Subcutaneous abdominal adipose tissue (tissue), 5 donors: ENCODE data around the gene HLF.

ENCODE experiments used
- H3K27ac ChIP-seq: one replicate; pipeline ENCODE4 v1.7.0; 2013; ENCODE audit warnings: low read depth, mild to moderate bottlenecking, inconsistent platforms, low read length, moderate library complexity
- H3K27me3 ChIP-seq, 5 donors: one replicate each; pipeline ENCODE4 v1.7.0; 2013; ENCODE audit warnings: low read length in 5 of 5, inconsistent platforms in 1 of 5; ENCODE audit not compliant: control insufficient read depth in 5 of 5, insufficient read depth in 4 of 5
- H3K36me3 ChIP-seq, 5 donors: one replicate each; pipeline ENCODE4 v1.7.0; 2013; ENCODE audit warnings: low read length in 5 of 5; ENCODE audit not compliant: control insufficient read depth in 5 of 5, insufficient read depth in 5 of 5
- H3K4me1 ChIP-seq, 5 donors: one replicate each; pipeline ENCODE4 v1.7.0; 2013; ENCODE audit warnings: low read length in 5 of 5, mild to moderate bottlenecking in 3 of 5, moderate library complexity in 1 of 5; ENCODE audit not compliant: control insufficient read depth in 5 of 5, insufficient read depth in 5 of 5
- H3K4me3 ChIP-seq, 5 donors: one replicate each; pipeline ENCODE4 v1.7.0; 2013; ENCODE audit warnings: low read length in 5 of 5, low read depth in 1 of 5
- H3K9ac ChIP-seq, 5 donors: one replicate each; pipeline ENCODE4 v1.7.0; 2013; ENCODE audit warnings: low read length in 5 of 5, mild to moderate bottlenecking in 4 of 5, moderate library complexity in 3 of 5
- H3K9me3 ChIP-seq, 5 donors: one replicate each; pipeline ENCODE4 v1.7.0; 2013; ENCODE audit warnings: low read length in 5 of 5; ENCODE audit not compliant: control insufficient read depth in 5 of 5
- donor health status: healthy.
- donor health status: healthy.
- donor health status: healthy.
- donor health status: healthy.
- donor health status: healthy.

The HLF gene

GRCh38 chr17:55230716-55231115 is 34.0 kb upstream of the HLF start:
- no peaks in the 10 kb centered on the region for H3K36me3 ChIP-seq
- H3K4me3 ChIP-seq: no peak overlapping the region
- H3K9me3 ChIP-seq: no peaks in the 10 kb centered on the region
- no peaks in the 10 kb centered on the region for H3K4me1 ChIP-seq
- no peaks in the 10 kb centered on the region for H3K27me3 ChIP-seq
- no peak overlapping the region for H3K27ac ChIP-seq
- H3K9ac ChIP-seq: no peak overlapping the region

- Histone ChIP-seq H3K4me1 (peaks cover 2 to 16% (median 11%) of the 10 kb centered on the region in 5 donors), H3K27ac (no peak overlapping the region), H3K9me3 (no peaks in the 10 kb centered on the region), H3K4me3 (no peak overlapping the region), H3K27me3 (no peaks in the 10 kb centered on the region), H3K9ac (no peak overlapping the region), H3K36me3 (no peaks in the 10 kb centered on the region)
Observed at GRCh38 chr17:55233840-55234239, 30.9 kb upstream of the HLF start.

GRCh38 chr17:55236316-55236715 is 28.4 kb upstream of the HLF start:
- H3K9ac ChIP-seq: no peak overlapping the region
- no peaks in the 10 kb centered on the region for H3K36me3 ChIP-seq

GRCh38 chr17:55237268-55237667 is 27.5 kb upstream of the HLF start:
- Histone ChIP-seq H3K9me3 (no peaks in the 10 kb centered on the region), H3K27me3 (no peaks in the 10 kb centered on the region), H3K9ac (no peak overlapping the region), H3K4me1 (peaks cover 2 to 21% (median 15%) of the 10 kb centered on the region in 5 donors), H3K27ac (peak overlapping the region; percentile 79), H3K36me3 (no peaks in the 10 kb centered on the region), H3K4me3 (peak overlapping the region in 1 of 5 donors; percentile 83)

More at GRCh38 chr17:55236316-55236715, 28.4 kb upstream of the HLF start:
- Histone ChIP-seq H3K4me3 (no peak overlapping the region), H3K27ac (no peak overlapping the region), H3K4me1 (peaks cover 2 to 21% (median 15%) of the 10 kb centered on the region in 5 donors), H3K27me3 (no peaks in the 10 kb centered on the region), H3K9me3 (no peaks in the 10 kb centered on the region)

GRCh38 chr17:55237841-55238178 is 26.9 kb upstream of the HLF start:
- Histone ChIP-seq H3K4me1 (peaks cover 2 to 21% (median 15%) of the 10 kb centered on the region in 5 donors), H3K36me3 (no peaks in the 10 kb centered on the region), H3K27ac (peak overlapping the region; percentile 79), H3K9ac (peak overlapping the region in 2 of 5 donors; percentile 3 to 40), H3K27me3 (no peaks in the 10 kb centered on the region), H3K4me3 (peak overlapping the region; percentile 44 to 83 (median 66)), H3K9me3 (no peaks in the 10 kb centered on the region)

- Histone ChIP-seq H3K9ac (peak overlapping the region in 2 of 5 donors; percentile 37 to 40), H3K27me3 (no peaks in the 10 kb centered on the region), H3K4me1 (peaks cover 2 to 21% (median 15%) of the 10 kb centered on the region in 5 donors), H3K27ac (peak overlapping the region; percentile 79), H3K36me3 (no peaks in the 10 kb centered on the region), H3K4me3 (peak overlapping the region; percentile 59 to 84 (median 67)), H3K9me3 (no peaks in the 10 kb centered on the region)
Observed at GRCh38 chr17:55238179-55238930, 26.4 kb upstream of the HLF start.

GRCh38 chr17:55238931-55239297 is 25.8 kb upstream of the HLF start:
- peak overlapping the region; percentile 79 for H3K27ac ChIP-seq
- peaks cover 2 to 21% (median 15%) of the 10 kb centered on the region in 5 donors for H3K4me1 ChIP-seq
- H3K36me3 ChIP-seq: no peaks in the 10 kb centered on the region
- no peaks in the 10 kb centered on the region for H3K9me3 ChIP-seq
- H3K9ac ChIP-seq: peak overlapping the region in 1 of 5 donors; percentile 37
- H3K27me3 ChIP-seq: no peaks in the 10 kb centered on the region
- peak overlapping the region; percentile 59 to 84 (median 67) for H3K4me3 ChIP-seq

- H3K27ac ChIP-seq: no peak overlapping the region
- no peak overlapping the region for H3K9ac ChIP-seq
- H3K36me3 ChIP-seq: no peaks in the 10 kb centered on the region
- no peaks in the 10 kb centered on the region for H3K9me3 ChIP-seq
- no peaks in the 10 kb centered on the region for H3K27me3 ChIP-seq
- peaks cover 2 to 21% (median 15%) of the 10 kb centered on the region in 5 donors for H3K4me1 ChIP-seq
- H3K4me3 ChIP-seq: no peak overlapping the region
Observed at GRCh38 chr17:55241097-55241496, 23.7 kb upstream of the HLF start.

- no peaks in the 10 kb centered on the region for H3K9me3 ChIP-seq
- no peak overlapping the region for H3K4me3 ChIP-seq
- H3K4me1 ChIP-seq: peaks cover 2 to 17% (median 15%) of the 10 kb centered on the region in 5 donors
- no peaks in the 10 kb centered on the region for H3K36me3 ChIP-seq
- H3K9ac ChIP-seq: no peak overlapping the region
- no peaks in the 10 kb centered on the region for H3K27me3 ChIP-seq
- no peak overlapping the region for H3K27ac ChIP-seq
Observed at GRCh38 chr17:55242476-55242875, 22.3 kb upstream of the HLF start.

- H3K27me3 ChIP-seq: peaks cover 0 to 3% (median 0%) of the 10 kb centered on the region in 5 donors
- no peak overlapping the region for H3K27ac ChIP-seq
Observed at GRCh38 chr17:55245986-55246385, 18.8 kb upstream of the HLF start.

More at GRCh38 chr17:55245986-55246385, 18.8 kb upstream of the HLF start:
- Histone ChIP-seq H3K9me3 (no peaks in the 10 kb centered on the region), H3K9ac (no peak overlapping the region), H3K36me3 (no peaks in the 10 kb centered on the region), H3K4me3 (no peak overlapping the region), H3K4me1 (no peaks in the 10 kb centered on the region)
